Measurements from ENCODE around the gene MTOR.
"Not testable (repeated sequence)": the region's sequence is repeated elsewhere in the genome, so short reads cannot be mapped to it uniquely, and the experiment has no call there.

Gene MTOR

GRCh38 chr1:11214698-11215380, 47.5 kb downstream of the MTOR start:
- DNase-seq, result no peak

GRCh38 chr1:11211925-11212587, 50.3 kb downstream of the MTOR start:
- no peak for DNase-seq

- no peak for DNase-seq
These were observed 50.9 kb downstream of the MTOR start for GRCh38 chr1:11211461-11211860.

- no peak for DNase-seq
These were observed 54.3 kb downstream of the MTOR start for GRCh38 chr1:11207898-11208611.

GRCh38 chr1:11204396-11205190, 57.8 kb downstream of the MTOR start:
- no peak for DNase-seq

GRCh38 chr1:11198851-11199594, 63.3 kb downstream of the MTOR start:
- no peak for DNase-seq

- no peak for DNase-seq
These were observed 64.1 kb downstream of the MTOR start for GRCh38 chr1:11198257-11198656.

GRCh38 chr1:11197359-11197758, 65.0 kb downstream of the MTOR start:
- DNase-seq, result no peak

- no peak for DNase-seq
These were observed 65.4 kb downstream of the MTOR start for GRCh38 chr1:11196945-11197344.

GRCh38 chr1:11194407-11195176, 67.8 kb downstream of the MTOR start:
- DNase-seq, result no peak

- DNase-seq, result no peak
These were observed 69.0 kb downstream of the MTOR start for GRCh38 chr1:11193376-11193775.

- DNase-seq, result no peak
These were observed 73.4 kb downstream of the MTOR start, which contains the start of gene ANGPTL7 for GRCh38 chr1:11188858-11189451. Gene ANGPTL7, plus strand, starts transcription at chr1:11189355. Its CDS starts 225 bp downstream, at chr1:11189580.

GRCh38 chr1:11188381-11188780, 74.0 kb downstream of the MTOR start:
- DNase-seq, result no peak

- no peak for DNase-seq
These were observed 74.4 kb downstream of the MTOR start for GRCh38 chr1:11187931-11188330.

GRCh38 chr1:11187494-11187893, 74.9 kb downstream of the MTOR start:
- DNase-seq, result no peak

- no peak for DNase-seq
These were observed 75.4 kb downstream of the MTOR start for GRCh38 chr1:11187000-11187399.

GRCh38 chr1:11184973-11185372, 77.4 kb downstream of the MTOR start:
- no peak for DNase-seq

GRCh38 chr1:11182884-11183283, 79.5 kb downstream of the MTOR start:
- no peak for DNase-seq

- DNase-seq, result no peak
These were observed 82.0 kb downstream of the MTOR start for GRCh38 chr1:11180342-11180744.

GRCh38 chr1:11179749-11180148, 82.6 kb downstream of the MTOR start:
- not testable (repeated sequence) for DNase-seq

- DNase-seq, result no peak
These were observed 83.2 kb downstream of the MTOR start for GRCh38 chr1:11179125-11179524.
